Measurements from ENCODE around the gene RNF31.
A peak's percentile ranks its signal among the peaks of the same experiment; 100 is the strongest.

RNF31 gene

GRCh38 chr14:24156840-24157239 lies 9.5 kb downstream of the RNF31 start:
- FAIRE-seq (no peak), DNase-seq (ENCODE audit: insufficient read length, low spot score) (no peak)

DNA sequence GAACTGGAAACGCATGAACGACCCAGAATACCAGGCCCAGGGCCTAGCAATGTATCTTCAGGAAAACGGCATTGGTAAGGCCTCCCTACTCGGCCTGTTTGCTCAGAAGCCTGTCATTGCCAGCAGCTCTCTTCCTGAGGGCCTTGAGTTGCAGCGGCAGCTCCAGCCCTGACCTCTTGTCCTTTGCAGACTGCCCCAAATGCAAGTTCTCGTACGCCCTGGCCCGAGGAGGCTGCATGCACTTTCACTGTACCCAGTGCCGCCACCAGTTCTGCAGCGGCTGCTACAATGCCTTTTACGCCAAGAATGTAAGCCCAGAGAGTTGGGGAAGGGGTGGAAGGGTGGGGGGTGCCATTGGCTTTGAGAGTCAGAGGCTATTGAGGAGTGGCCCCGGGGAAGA lies 10.0 kb downstream of the RNF31 start:
- DNase-seq (ENCODE audit: insufficient read length, low spot score) (no peak), FAIRE-seq (no peak)

GRCh38 chr14:24159777-24160498 lies 12.6 kb downstream of the RNF31 start:
- no peak for FAIRE-seq

GRCh38 chr14:24160499-24160849 lies 13.2 kb downstream of the RNF31 start:
- no peak for FAIRE-seq
- DNase-seq (ENCODE audit: insufficient read length, low spot score), result no peak

More at GRCh38 chr14:24159777-24160498, 12.6 kb downstream of the RNF31 start:
- DNase-seq (ENCODE audit: insufficient read length, low spot score), result no peak

DNA sequence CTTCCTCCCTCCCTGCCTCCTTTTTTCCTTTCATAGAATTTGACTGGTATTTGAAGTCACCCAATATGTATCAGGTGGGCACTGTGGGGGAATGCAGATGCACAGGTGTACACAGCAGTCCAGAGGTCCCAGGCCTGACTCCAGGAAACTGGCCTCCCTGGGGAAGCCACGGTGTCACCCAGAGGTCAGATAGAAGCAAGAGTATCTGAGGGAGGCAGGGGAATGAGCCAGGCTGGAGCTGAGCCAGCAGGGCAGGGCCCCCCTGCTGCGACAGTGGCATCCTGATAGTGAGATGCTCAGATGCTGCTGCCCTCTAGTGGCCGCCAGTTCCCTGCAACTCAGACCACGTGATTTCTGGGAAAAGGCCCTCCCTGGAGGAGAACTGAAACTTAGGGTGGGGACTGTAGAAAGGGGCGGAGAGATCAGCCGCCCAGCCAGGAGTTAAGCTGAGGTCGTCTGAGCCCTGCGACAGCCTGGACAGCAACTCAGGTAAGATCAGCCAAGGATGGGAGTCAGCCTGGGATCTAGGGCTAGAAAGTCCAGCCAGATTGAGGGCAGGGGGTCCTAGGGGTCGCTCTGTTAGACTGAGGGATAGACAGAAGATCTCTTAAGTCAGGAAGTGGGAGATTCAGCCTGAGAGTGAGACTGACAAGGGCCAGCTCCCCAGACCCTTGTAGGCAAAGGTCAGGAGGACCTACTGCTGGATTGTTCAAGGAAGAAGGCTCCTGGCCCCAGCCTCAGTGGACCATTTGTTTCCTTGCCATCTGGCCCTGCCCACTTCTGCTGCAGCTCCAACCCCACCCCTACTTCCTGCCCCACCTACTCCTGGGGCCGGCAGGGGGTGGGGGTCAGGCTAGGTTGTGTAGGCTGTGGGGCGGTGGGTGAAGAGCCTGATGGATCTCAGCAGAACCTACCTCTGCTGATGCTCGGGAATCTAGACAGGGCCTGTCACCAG lies 13.8 kb downstream of the RNF31 start, which contains the start of gene IRF9:
Gene IRF9, plus strand, starts transcription at position 416 of the 955 bp plus-strand sequence. CDS start 880 bp downstream, outside the sequence.
- FAIRE-seq (peak; percentile 99), DNase-seq (ENCODE audit: insufficient read length, low spot score) (peak; percentile 83)

DNA sequence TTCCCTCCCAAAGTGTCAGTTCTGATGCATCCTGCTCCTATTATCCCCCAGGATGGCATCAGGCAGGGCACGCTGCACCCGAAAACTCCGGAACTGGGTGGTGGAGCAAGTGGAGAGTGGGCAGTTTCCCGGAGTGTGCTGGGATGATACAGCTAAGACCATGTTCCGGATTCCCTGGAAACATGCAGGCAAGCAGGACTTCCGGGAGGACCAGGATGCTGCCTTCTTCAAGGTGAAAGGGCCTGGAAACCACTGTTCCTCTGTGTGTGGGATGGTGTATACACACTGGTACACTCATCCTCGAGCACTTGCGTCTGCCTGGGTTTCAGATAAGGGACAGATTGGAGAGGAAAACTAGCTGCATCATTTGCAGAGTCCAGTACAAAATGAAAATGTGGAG lies 14.8 kb downstream of the RNF31 start:
- DNase-seq (ENCODE audit: insufficient read length, low spot score) (no peak), FAIRE-seq (no peak)

DNA sequence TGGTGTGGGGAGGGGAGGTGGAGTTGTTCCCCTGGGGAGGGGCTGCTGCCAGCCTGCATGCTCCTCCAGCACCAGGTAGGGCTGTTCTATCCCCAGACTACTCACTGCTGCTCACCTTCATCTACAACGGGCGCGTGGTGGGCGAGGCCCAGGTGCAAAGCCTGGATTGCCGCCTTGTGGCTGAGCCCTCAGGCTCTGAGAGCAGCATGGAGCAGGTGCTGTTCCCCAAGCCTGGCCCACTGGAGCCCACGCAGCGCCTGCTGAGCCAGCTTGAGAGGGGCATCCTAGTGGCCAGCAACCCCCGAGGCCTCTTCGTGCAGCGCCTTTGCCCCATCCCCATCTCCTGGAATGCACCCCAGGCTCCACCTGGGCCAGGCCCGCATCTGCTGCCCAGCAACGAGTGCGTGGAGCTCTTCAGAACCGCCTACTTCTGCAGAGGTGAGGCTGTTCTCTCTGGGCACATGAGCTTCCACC lies 17.3 kb downstream of the RNF31 start:
- no peak for FAIRE-seq
- DNase-seq (ENCODE audit: insufficient read length, low spot score), result no peak

DNA sequence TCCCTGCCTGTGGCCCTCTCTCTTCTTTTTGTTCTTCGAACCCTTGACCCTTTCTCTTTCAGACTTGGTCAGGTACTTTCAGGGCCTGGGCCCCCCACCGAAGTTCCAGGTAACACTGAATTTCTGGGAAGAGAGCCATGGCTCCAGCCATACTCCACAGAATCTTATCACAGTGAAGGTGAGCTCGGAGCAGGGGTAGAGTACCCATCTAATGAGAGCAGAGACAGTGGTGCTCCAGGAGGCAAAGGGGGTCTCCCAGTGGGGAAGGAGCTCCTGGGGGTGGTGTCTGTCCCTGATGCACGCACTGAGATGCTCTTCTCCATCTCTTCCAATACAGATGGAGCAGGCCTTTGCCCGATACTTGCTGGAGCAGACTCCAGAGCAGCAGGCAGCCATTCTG lies 18.5 kb downstream of the RNF31 start:
- DNase-seq (ENCODE audit: insufficient read length, low spot score), result no peak
- no peak for FAIRE-seq

DNA sequence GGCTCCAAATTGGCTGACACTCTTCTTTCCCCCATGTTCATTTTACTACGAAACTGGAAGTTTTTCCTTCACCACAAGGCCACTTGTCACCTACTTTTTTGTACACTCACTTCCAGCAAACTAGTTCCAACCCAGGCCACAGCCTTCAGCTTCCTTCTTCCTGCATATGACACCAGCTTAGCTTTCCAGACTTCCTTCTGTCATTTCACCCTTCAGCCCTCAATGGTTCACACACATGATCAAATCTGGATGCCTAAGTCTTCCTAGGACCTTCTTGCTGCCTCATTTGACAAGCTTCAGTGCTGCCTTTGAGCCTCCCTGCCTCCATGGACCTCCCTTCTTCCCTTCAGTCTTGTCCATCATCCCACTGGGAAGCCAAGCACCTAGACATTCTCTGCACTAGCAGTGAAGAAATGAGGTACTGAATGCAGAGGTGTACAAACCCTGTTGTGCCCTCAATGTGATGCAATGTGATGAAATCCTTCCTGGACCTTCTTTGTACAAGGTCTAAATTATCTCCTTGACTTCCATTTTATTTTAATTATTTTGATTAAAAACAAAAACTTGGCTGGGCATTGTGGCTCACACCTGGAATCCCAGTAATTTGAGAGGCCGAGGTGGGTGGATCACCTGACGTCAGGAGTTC lies 20.3 kb downstream of the RNF31 start:
- DNase-seq (ENCODE audit: insufficient read length, low spot score), result no peak
- no peak for FAIRE-seq

GRCh38 chr14:24171422-24172260 lies 24.3 kb downstream of the RNF31 start, which contains the start of gene REC8:
REC8 (plus strand) TSS chr14:24172080; CDS start chr14:24172553, 473 bp downstream.
- DNase-seq (ENCODE audit: insufficient read length, low spot score) (peak; percentile 85), FAIRE-seq (peak; percentile 79)

DNA sequence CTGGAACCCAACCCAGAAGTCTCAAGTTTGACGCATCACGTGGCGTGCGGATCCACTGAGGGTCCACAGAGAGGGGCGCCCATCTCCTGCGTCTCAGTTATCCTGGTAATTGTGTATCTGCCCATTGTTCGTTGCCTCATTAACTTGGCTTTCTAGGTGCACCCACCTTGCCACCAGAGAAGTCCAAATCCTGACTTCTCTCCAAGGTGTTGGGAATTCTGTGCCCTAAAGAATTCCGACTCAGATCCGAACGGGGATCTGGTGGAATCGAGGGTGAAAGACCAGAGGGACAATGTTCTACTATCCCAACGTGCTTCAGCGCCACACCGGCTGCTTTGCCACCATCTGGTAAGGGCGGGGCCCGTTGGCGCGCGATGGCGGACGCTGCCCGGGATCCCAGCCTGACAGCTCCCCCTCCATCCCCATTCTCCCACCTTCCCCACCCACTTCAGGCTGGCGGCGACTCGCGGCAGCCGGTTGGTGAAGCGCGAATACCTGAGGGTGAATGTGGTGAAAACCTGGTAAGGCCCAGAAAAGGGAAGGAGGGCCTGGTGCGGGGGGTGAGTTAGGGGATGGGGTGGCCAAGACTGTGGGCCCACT lies 25.1 kb downstream of the RNF31 start:
- no peak for FAIRE-seq
- DNase-seq (ENCODE audit: insufficient read length, low spot score), result no peak

DNA sequence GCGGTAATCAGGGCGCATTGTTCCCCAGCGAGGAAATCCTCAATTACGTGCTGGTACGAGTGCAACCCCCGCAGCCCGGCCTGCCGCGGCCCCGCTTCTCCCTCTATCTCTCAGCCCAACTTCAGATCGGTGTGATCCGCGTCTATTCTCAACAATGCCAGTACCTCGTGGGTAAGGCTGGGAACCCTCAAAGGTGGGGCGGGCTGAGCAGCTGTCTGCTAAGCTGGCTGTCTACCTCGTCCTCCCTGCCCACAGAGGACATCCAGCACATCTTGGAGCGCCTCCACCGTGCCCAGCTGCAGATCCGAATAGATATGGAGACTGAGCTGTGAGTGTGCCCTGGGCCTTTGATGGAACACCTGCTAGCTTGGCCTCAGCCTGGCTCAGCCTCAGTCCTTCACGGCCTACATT lies 25.6 kb downstream of the RNF31 start:
- no peak for FAIRE-seq
- DNase-seq (ENCODE audit: insufficient read length, low spot score), result no peak

DNA sequence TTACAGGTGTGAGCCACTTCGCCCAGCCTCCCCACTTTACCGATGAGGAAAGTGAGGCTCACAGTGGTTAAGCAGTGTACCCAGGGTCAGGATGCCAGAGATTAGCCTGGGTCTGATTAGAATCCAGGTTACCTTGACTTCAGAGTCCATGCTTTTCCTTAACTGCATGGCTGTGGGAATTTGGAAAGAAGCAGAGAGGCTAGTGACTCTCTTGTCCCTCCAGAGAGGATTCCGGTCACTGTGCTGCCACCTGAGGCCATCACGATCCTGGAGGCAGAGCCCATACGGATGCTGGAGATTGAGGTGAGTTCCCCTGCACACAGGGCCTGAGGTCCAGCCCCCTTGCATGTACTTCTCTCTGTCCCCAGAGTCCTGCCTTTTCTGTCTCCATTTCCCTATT lies 29.3 kb downstream of the RNF31 start:
- FAIRE-seq, result no peak

DNA sequence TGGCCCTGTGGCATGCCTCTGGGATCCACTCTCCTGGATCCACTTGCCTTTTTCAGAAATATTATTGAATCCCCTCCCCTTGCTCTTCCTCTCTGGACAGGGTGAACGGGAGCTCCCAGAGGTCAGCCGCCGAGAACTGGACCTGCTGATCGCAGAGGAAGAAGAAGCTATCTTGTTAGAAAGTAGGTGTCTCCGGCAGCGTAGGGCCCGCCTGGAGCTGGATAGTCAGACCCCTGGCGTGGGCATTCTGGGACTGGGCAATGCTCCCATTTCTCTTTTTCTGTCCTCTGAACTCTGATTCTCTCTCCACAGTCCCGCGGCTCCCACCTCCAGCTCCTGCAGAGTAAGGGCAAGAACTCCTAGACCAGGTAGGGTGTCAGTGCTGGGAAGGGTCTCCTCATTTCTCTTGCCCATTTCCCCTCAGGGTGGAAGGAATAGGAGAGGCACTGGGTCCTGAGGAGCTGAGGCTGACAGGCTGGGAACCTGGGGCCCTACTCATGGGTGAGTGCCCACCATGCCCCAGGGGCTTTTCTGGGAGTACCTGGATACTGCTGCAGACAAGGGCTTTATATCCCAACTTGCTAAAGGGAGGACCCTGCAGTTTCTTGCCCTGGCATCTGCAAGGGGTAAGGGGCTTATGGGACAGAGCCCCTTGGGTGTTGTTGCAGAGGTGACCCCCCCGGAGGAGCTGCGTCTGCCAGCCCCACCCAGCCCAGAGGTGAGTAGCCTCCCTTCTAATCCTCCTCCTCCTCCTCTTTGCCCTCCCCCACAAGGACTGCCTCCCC lies 29.9 kb downstream of the RNF31 start:
- FAIRE-seq (no peak), DNase-seq (ENCODE audit: insufficient read length, low spot score) (no peak)

More for the DNA sequence above, 29.3 kb downstream of the RNF31 start:
- DNase-seq (ENCODE audit: insufficient read length, low spot score), result no peak

GRCh38 chr14:24177891-24178290 lies 30.6 kb downstream of the RNF31 start:
- no peak for DNase-seq (ENCODE audit: insufficient read length, low spot score)
- no peak for FAIRE-seq

GRCh38 chr14:24178399-24179178 lies 31.3 kb downstream of the RNF31 start:
- no peak for FAIRE-seq
- no peak for DNase-seq (ENCODE audit: insufficient read length, low spot score)

- FAIRE-seq (no peak), DNase-seq (ENCODE audit: insufficient read length, low spot score) (no peak)
Observed at GRCh38 chr14:24179294-24179960, 32.1 kb downstream of the RNF31 start.
